Psoas muscle (tissue), 8 donors: ENCODE measurements around the gene NUP205. TPM values are rescaled to one million over a fixed set of nuclear protein-coding genes. Genes with fewer than 3 reads are reported as not detected.

ENCODE experiments used
- ATAC-seq, 4 donors: fragments of 200-7000 bp; cut with Tn5 transposase; one replicate each; pipeline ENCODE4 v1.9.1; 2020; ENCODE audit warnings: moderate library complexity in 3 of 4, mild to moderate bottlenecking in 2 of 4
- DNase-seq, 2 donors: peaks; one replicate each; pipeline ENCODE4 v3.0.0-alpha.2; 2020
- H3K27ac ChIP-seq: fragments of 200-600 bp; one replicate; pipeline ENCODE4 v1.8.0; 2022
- H3K27me3 ChIP-seq, 3 donors: fragments of 200-600 bp in 1 of 3; one replicate each; pipeline versions ENCODE4 v1.6.1 to v1.8.0; 2013 to 2022; ENCODE audit warnings: low read length in 2 of 3, mild to moderate bottlenecking in 2 of 3, moderate library complexity in 1 of 3; ENCODE audit not compliant: insufficient read depth in 3 of 3
- H3K36me3 ChIP-seq, 2 donors: fragments of 200-600 bp in 1 of 2; one replicate each; pipeline versions ENCODE4 v1.6.1 to v1.8.0; 2013 to 2022; ENCODE audit warnings: low read depth in 1 of 2, mild to moderate bottlenecking in 1 of 2, moderate library complexity in 1 of 2; ENCODE audit not compliant: insufficient read depth in 1 of 2
- H3K4me1 ChIP-seq: fragments of 200-600 bp; one replicate; pipeline ENCODE4 v1.8.0; 2022
- H3K4me3 ChIP-seq: fragments of 200-600 bp; one replicate; pipeline ENCODE4 v1.8.0; 2022; ENCODE audit warnings: mild to moderate bottlenecking
- H3K9me3 ChIP-seq: fragments of 200-600 bp; one replicate; pipeline ENCODE4 v1.8.0; 2022
- WGBS, 3 donors: extraction: QIAGEN DNeasy Blood & Tissue Kit; methylation state at CpG; one replicate each; pipeline versions ENCODE4 v1.1.6 to v1.1.7; 2013; 5-methylcytosine and 5-hydroxymethylcytosine counted together
- intact Hi-C, 2 donors: fragments of 100-400 bp; cut with DNase I; formaldehyde crosslinking; loops; one replicate each; pipeline versions ENCODE4 v1.11.0 to v1.14.2; 2022
- long read RNA-seq, 2 donors: library from polyadenylated mRNA; unstranded; transcript quantifications; one replicate each; pipeline ENCODE4 v2.0.0, GENCODE V29; 2021
- polyA plus RNA-seq, 3 donors: library from polyadenylated mRNA; stranded (reverse); fragments of 200-250 nt; gene quantifications; one replicate each; pipeline ENCODE4 v1.2.3, GENCODE V29; 2013
- total RNA-seq, 4 donors: library from RNA; stranded (reverse); fragmentation: NEBNext Ultra II Directional in 2 of 4; extraction: Animal tissue kit (Norgen Biotek cat#: 25700) in 2 of 4; gene quantifications; one replicate each; pipeline versions ENCODE4 v1.2.1 to v1.2.4, GENCODE V29; 2021 to 2023
- TF ChIP-seq, protein P1 (sequence below): fragments of 200-600 bp; IDR thresholded peaks from one replicate; pipeline ENCODE4 v1.8.0; 2022; ENCODE audit warnings: antibody characterized with exemption
- donor health status: healthy with polysubstance abuse.
- donor health status: DM: no; HTN: no; CAD: no; lungs with moderate emphysema.
- donor health status: Bipolar disorder and iron deficiency.
- donor health status: healthy.
- donor health status: DM: yes; HTN: yes; CAD: no.
- donor health status: DM: no; HTN: no; CAD: no.
- donor health status: DM: no; HTN: no; CAD: no.
- donor health status: DM: yes; HTN: yes; CAD: no.

The NUP205 gene, protein sequence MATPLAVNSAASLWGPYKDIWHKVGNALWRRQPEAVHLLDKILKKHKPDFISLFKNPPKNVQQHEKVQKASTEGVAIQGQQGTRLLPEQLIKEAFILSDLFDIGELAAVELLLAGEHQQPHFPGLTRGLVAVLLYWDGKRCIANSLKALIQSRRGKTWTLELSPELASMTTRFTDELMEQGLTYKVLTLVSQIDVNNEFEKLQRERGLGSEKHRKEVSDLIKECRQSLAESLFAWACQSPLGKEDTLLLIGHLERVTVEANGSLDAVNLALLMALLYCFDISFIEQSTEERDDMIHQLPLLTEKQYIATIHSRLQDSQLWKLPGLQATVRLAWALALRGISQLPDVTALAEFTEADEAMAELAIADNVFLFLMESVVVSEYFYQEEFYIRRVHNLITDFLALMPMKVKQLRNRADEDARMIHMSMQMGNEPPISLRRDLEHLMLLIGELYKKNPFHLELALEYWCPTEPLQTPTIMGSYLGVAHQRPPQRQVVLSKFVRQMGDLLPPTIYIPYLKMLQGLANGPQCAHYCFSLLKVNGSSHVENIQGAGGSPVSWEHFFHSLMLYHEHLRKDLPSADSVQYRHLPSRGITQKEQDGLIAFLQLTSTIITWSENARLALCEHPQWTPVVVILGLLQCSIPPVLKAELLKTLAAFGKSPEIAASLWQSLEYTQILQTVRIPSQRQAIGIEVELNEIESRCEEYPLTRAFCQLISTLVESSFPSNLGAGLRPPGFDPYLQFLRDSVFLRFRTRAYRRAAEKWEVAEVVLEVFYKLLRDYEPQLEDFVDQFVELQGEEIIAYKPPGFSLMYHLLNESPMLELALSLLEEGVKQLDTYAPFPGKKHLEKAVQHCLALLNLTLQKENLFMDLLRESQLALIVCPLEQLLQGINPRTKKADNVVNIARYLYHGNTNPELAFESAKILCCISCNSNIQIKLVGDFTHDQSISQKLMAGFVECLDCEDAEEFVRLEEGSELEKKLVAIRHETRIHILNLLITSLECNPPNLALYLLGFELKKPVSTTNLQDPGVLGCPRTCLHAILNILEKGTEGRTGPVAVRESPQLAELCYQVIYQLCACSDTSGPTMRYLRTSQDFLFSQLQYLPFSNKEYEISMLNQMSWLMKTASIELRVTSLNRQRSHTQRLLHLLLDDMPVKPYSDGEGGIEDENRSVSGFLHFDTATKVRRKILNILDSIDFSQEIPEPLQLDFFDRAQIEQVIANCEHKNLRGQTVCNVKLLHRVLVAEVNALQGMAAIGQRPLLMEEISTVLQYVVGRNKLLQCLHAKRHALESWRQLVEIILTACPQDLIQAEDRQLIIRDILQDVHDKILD (N-terminal part only)
- total RNA-seq (10 to 100 TPM; 15.7 to 20.8 (median 18.8) TPM), polyA plus RNA-seq (10 to 100 TPM; 16.5 to 22.7 (median 22.0) TPM)
- long read RNA-seq, donor 1, full-length matches to known transcripts: 2 of 4 reads
- long read RNA-seq, donor 1, partial matches to known transcripts: 1 of 4 reads
- long read RNA-seq, donor 1, other reads (novel, unspliced or antisense): 1 of 4 reads
- long read RNA-seq, donor 2, full-length matches to known transcripts: 4 of 12 reads
- long read RNA-seq, donor 2, partial matches to known transcripts: 5 of 12 reads
- long read RNA-seq, donor 2, other reads (novel, unspliced or antisense): 3 of 12 reads

DNA sequence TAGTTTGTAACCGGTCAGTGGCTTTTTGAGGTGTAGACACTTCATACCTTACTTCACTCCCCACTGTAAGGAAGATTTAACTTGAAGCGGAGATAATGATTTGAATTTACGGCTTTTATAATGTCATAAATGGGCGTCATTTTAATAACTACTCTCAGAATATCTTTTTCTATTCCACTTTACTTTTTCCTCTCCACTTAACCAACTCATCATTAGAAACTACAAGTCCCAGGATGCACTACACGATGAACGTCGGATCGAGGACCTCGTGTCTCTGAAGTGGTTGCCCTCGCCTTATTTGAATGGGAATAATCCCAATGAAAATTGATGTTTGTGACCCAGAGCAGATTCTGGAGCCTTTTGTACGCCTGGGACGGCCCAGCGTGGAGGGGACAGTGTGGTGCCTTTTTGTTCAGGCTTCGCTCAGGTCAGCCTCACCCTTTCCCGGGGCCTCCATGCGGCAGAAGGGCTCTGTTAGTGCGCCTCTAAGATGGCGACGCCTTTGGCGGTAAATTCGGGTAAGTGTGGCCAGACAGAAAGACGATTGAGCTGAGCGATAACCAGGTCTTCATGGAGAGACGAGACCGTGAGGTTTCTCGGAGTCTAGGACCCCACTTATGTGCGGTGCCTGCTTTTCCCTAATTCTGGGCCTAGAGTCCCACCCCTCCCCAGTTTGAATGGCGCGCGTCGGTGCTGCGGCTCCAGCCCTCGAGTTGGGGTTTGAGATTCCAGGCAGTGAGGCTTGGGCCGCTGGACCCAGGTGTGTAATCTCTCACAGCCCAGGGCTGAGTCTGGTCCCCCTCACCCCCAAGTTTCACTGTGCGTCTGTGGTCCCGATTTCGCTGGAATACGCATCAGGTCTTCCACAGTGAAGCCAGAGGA is at the start of gene NUP205:
Gene NUP205 (plus strand): TSS at position 463 of the 882 bp plus-strand sequence. CDS start 28 bp downstream, at position 491.
- Histone ChIP-seq H3K4me1 (peaks cover 8% of the 10 kb centered on the region), H3K27me3 (no peaks in the 10 kb centered on the region), H3K36me3 (no peaks in the 10 kb centered on the region), H3K27ac (peak within 1 kb of the TSS; percentile 98), H3K4me3 (peak within 1 kb of the TSS; percentile 94), H3K9me3 (no peaks in the 10 kb centered on the region)
- TF ChIP-seq, protein P1, sequence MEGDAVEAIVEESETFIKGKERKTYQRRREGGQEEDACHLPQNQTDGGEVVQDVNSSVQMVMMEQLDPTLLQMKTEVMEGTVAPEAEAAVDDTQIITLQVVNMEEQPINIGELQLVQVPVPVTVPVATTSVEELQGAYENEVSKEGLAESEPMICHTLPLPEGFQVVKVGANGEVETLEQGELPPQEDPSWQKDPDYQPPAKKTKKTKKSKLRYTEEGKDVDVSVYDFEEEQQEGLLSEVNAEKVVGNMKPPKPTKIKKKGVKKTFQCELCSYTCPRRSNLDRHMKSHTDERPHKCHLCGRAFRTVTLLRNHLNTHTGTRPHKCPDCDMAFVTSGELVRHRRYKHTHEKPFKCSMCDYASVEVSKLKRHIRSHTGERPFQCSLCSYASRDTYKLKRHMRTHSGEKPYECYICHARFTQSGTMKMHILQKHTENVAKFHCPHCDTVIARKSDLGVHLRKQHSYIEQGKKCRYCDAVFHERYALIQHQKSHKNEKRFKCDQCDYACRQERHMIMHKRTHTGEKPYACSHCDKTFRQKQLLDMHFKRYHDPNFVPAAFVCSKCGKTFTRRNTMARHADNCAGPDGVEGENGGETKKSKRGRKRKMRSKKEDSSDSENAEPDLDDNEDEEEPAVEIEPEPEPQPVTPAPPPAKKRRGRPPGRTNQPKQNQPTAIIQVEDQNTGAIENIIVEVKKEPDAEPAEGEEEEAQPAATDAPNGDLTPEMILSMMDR: peak; percentile 28
- DNase-seq (peak; percentile 72 to 85), ATAC-seq (peak; percentile 91 to 97 (median 94))
- WGBS, 3 donors: 2 to 3% (median 3%) methylated on average over 38 of the region's 38 CpGs
- intact Hi-C loops: loop anchor here (2.0 to 10.0 kb wide), 6 partner anchors 45 to 277 kb away; partner anchors contain the start of gene CNOT4 (in 1 of the 2)

DNA sequence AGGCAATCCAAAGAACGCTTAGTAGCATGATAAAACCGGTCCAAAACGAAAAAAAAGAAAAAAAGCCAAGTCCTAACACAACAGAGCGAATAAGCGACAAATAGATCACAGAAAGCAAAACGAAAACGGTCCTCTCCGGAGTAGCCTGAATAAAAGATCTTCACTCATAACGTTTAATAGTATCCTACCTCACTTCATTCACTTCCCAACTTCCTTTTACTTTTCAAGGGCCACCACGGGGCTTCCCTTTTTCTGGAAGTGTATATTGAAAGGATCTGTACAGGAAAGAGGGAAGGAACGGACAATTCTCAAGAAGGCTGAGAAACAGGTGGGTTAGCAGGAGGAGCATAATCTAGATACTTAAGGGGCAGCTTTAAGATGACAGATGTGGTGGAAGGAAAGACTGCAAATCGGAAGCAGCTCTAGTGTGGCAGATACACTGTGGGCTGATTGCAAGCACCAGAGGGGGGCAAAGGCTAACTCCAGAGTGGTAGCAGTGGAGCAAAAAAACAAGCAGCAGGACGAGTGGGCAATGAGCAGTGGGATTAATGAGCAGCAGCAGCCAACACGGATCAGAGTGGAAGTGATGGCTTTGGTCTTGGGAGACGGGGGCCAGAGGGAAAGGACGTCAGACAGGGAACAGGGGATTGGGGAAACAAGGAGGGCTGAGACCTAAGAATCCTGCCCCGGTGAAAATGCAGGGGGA is 48.7 kb upstream of the NUP205 start:
- TF ChIP-seq, protein P1: no peak
- Histone ChIP-seq H3K4me1 (peaks cover 22% of the 10 kb centered on the region), H3K4me3 (peak overlapping the region; percentile 94), H3K27me3 (no peaks in the 10 kb centered on the region), H3K9me3 (no peaks in the 10 kb centered on the region), H3K27ac (peak overlapping the region; percentile 94), H3K36me3 (no peaks in the 10 kb centered on the region)
- peak in 3 of 4 donors; percentile 11 to 35 (median 24) for ATAC-seq
- intact Hi-C loops: loop anchor here in 1 of 2 donors (5.0 kb wide), 1 partner anchor 62 kb away; no protein-coding TSS in a partner anchor
- DNase-seq: no peak
- 1% methylated on average over 17 of the region's 17 CpGs for WGBS, 3 donors

DNA sequence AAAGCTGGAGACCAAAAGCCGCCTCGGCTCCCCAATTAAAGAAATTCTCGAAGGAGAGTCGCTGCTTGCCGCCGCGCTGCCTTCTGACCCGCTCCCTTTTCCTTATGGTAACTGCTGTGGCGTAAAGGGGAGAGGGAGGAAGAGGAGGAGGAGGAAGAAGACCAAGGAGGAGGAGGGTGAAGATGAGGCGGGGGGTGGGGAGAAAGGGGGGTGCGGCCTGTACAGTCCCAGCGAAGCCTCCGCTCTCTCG is 48.2 kb upstream of the NUP205 start:
- intact Hi-C loops: loop anchor here in 1 of 2 donors (5.0 kb wide), 1 partner anchor 62 kb away; no protein-coding TSS in a partner anchor
- Histone ChIP-seq H3K4me3 (peak overlapping the region; percentile 94), H3K36me3 (no peaks in the 10 kb centered on the region), H3K27me3 (no peaks in the 10 kb centered on the region), H3K27ac (peak overlapping the region; percentile 94), H3K9me3 (no peaks in the 10 kb centered on the region), H3K4me1 (peaks cover 22% of the 10 kb centered on the region)
- WGBS, 3 donors: 0 to 1% (median 1%) methylated on average over 13 to 14 of the region's 14 CpGs
- TF ChIP-seq, protein P1: no peak
- ATAC-seq (no peak), DNase-seq (no peak)
